ENCODE measurements around the gene ACBD6.
"Not testable (repeated sequence)": the region's sequence is repeated elsewhere in the genome, so short reads cannot be mapped to it uniquely, and the experiment has no call there.

ACBD6 gene

GRCh38 chr1:180502361-180503279 lies at the start of gene ACBD6:
Gene ACBD6, minus strand, starts transcription at chr1:180502577. Its CDS starts 311 bp downstream, at chr1:180502266.
- in situ Hi-C loops (cut with MboI; ENCODE audit: low sequenced_read_pairs) = loop anchor here (25.0 kb wide), 1 partner anchor 660 kb away; no protein-coding TSS in a partner anchor

- in situ Hi-C loops (cut with MboI; ENCODE audit: low sequenced_read_pairs) = no loop called here
These were observed 49.6 kb upstream of the ACBD6 start for GRCh38 chr1:180551997-180552396.

GRCh38 chr1:180550241-180550640 lies 47.9 kb upstream of the ACBD6 start:
- in situ Hi-C loops (cut with MboI; ENCODE audit: low sequenced_read_pairs) = no loop called here

- in situ Hi-C loops (cut with MboI; ENCODE audit: low sequenced_read_pairs) = not testable (repeated sequence)
These were observed 47.4 kb upstream of the ACBD6 start for GRCh38 chr1:180549770-180550169.

- in situ Hi-C loops (cut with MboI; ENCODE audit: low sequenced_read_pairs) = no loop called here
These were observed 46.4 kb upstream of the ACBD6 start for GRCh38 chr1:180548686-180549317.

GRCh38 chr1:180545991-180546390 lies 43.6 kb upstream of the ACBD6 start:
- in situ Hi-C loops (cut with MboI; ENCODE audit: low sequenced_read_pairs) = no loop called here

GRCh38 chr1:180544050-180544449 lies 41.7 kb upstream of the ACBD6 start:
- in situ Hi-C loops (cut with MboI; ENCODE audit: low sequenced_read_pairs) = no loop called here

- in situ Hi-C loops (cut with MboI; ENCODE audit: low sequenced_read_pairs) = no loop called here
These were observed 40.4 kb upstream of the ACBD6 start for GRCh38 chr1:180542838-180543145.

GRCh38 chr1:180542113-180542837 lies 39.9 kb upstream of the ACBD6 start:
- in situ Hi-C loops (cut with MboI; ENCODE audit: low sequenced_read_pairs) = no loop called here

- in situ Hi-C loops (cut with MboI; ENCODE audit: low sequenced_read_pairs) = no loop called here
These were observed 38.6 kb upstream of the ACBD6 start for GRCh38 chr1:180540697-180541594.

GRCh38 chr1:180539136-180539535 lies 36.8 kb upstream of the ACBD6 start:
- in situ Hi-C loops (cut with MboI; ENCODE audit: low sequenced_read_pairs) = loop anchor here (10.0 kb wide), 1 partner anchor 346 kb away; no protein-coding TSS in a partner anchor

GRCh38 chr1:180536821-180537372 lies 34.5 kb upstream of the ACBD6 start:
- in situ Hi-C loops (cut with MboI; ENCODE audit: low sequenced_read_pairs) = loop anchor here (10.0 kb wide), 1 partner anchor 348 kb away; no protein-coding TSS in a partner anchor

- in situ Hi-C loops (cut with MboI; ENCODE audit: low sequenced_read_pairs) = loop anchor here (10.0 kb wide), 1 partner anchor 349 kb away; no protein-coding TSS in a partner anchor
These were observed 33.1 kb upstream of the ACBD6 start for GRCh38 chr1:180535418-180535999.

- in situ Hi-C loops (cut with MboI; ENCODE audit: low sequenced_read_pairs) = loop anchor here (10.0 kb wide), 1 partner anchor 351 kb away; no protein-coding TSS in a partner anchor
These were observed 31.8 kb upstream of the ACBD6 start for GRCh38 chr1:180534214-180534613.

GRCh38 chr1:180533266-180533987 lies 31.1 kb upstream of the ACBD6 start:
- in situ Hi-C loops (cut with MboI; ENCODE audit: low sequenced_read_pairs) = loop anchor here (10.0 kb wide), 1 partner anchor 351 kb away; no protein-coding TSS in a partner anchor

GRCh38 chr1:180532854-180533253 lies 30.5 kb upstream of the ACBD6 start:
- in situ Hi-C loops (cut with MboI; ENCODE audit: low sequenced_read_pairs) = loop anchor here (10.0 kb wide), 1 partner anchor 352 kb away; no protein-coding TSS in a partner anchor

GRCh38 chr1:180530501-180530900 lies 28.1 kb upstream of the ACBD6 start:
- in situ Hi-C loops (cut with MboI; ENCODE audit: low sequenced_read_pairs) = loop anchor here (10.0 kb wide), 1 partner anchor 354 kb away; no protein-coding TSS in a partner anchor

- in situ Hi-C loops (cut with MboI; ENCODE audit: low sequenced_read_pairs) = no loop called here
These were observed 26.6 kb upstream of the ACBD6 start for GRCh38 chr1:180528868-180529470.
